NCI-H1417 (cell line): Measurements from ENCODE around the gene NES.

ENCODE experiments used
- DNase-seq, 3 experiments: peaks; one replicate each; lab custom pipeline; 2025; lab: John Stamatoyannopoulos, UW

The NES gene

GRCh38 chr1:156680056-156680455 is 2.8 kb upstream of the NES start:
- no peak for DNase-seq

- DNase-seq, result peak; percentile 64 to 82 (median 77)
Measured at GRCh38 chr1:156677616-156678596, 699 bp upstream of the NES start.

GRCh38 chr1:156676114-156676819 is 940 bp downstream of the NES start:
- DNase-seq, result no peak

GRCh38 chr1:156675210-156676113 is 1.7 kb downstream of the NES start:
- DNase-seq, result peak in 2 of 3 experiments; percentile 28 to 55

- DNase-seq, result no peak
Measured at GRCh38 chr1:156673387-156674121, 3.7 kb downstream of the NES start.

- no peak for DNase-seq
Measured at GRCh38 chr1:156671804-156672203, 5.4 kb downstream of the NES start.

- no peak for DNase-seq
Measured at GRCh38 chr1:156670791-156671190, 6.4 kb downstream of the NES start.

GRCh38 chr1:156670359-156670758 is 6.8 kb downstream of the NES start:
- DNase-seq, result no peak

- DNase-seq, result no peak
Measured at GRCh38 chr1:156669794-156670193, 7.4 kb downstream of the NES start.

- DNase-seq, result no peak
Measured at GRCh38 chr1:156668801-156669637, 8.2 kb downstream of the NES start.

- no peak for DNase-seq
Measured at GRCh38 chr1:156667968-156668709, 9.1 kb downstream of the NES start.

- no peak for DNase-seq
Measured at GRCh38 chr1:156667610-156667967, 9.6 kb downstream of the NES start.

- no peak for DNase-seq
Measured at GRCh38 chr1:156666862-156667609, 10.2 kb downstream of the NES start.

GRCh38 chr1:156665539-156665938 is 11.7 kb downstream of the NES start:
- DNase-seq, result no peak

- peak in 2 of 3 experiments; percentile 43 to 71 for DNase-seq
Measured at GRCh38 chr1:156664767-156665411, 12.3 kb downstream of the NES start.

- DNase-seq, result peak; percentile 21 to 60 (median 44)
Measured at GRCh38 chr1:156664046-156664766, 13.0 kb downstream of the NES start.

- peak in 2 of 3 experiments; percentile 7 to 29 for DNase-seq
Measured at GRCh38 chr1:156663178-156663577, 14.0 kb downstream of the NES start.

- DNase-seq, result no peak
Measured at GRCh38 chr1:156662800-156663055, 14.5 kb downstream of the NES start.
